OCI-M2 (cell line): ENCODE results near the gene LSAMP.

ENCODE experiments used
- DNase-seq: peaks from one replicate; lab custom pipeline; 2025; ENCODE audit not compliant: unreplicated experiment; lab: John Stamatoyannopoulos, UW

Gene LSAMP

GRCh38 chr3:116179091-116179490 lies 266.2 kb downstream of the LSAMP start:
- no peak for DNase-seq

DNA sequence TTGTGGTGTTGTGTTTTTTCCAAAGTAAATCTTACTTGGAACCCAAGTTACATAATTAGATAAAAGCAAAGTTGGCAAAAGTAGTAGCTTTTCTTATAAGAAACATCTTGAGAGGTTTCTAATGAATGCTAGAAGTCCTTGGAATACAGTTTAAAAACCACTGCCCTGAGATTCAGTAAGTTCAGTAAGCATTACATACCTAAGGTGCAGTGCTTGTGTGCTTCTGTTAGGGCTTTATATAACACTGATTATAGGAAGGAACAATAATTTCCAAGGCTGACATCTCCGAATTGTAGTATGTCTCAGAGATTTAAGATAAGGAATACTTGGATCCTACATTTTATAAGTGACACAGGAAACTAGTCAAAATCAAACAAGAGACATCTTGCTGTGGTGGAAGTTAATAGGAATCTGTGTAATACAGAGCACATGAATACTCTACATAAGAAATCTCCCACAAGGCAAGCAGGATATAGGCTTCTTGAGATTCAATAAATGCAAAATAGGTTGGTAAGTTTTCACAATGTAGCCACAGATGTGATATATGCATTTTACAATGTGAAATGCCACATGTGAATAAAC lies 268.2 kb downstream of the LSAMP start:
- DNase-seq: no peak

DNA sequence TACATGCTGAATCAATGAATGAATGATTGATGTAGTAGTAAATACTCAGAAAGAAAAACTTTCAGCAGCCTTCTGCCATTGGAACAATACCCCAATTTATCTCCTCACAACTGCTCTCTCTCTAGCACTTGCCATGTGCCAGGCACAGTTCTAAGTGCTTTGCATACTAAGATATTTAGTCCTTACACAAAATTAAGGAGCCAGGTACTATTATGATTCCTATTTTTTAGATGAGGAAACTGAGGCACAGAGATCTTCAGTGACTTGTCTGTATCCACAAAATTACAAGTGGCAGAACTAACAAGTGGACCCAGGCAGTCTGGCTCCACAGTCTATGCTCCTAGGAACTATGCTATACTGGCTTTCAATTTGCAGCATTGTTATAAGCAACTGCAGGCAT lies 279.2 kb downstream of the LSAMP start:
- no peak for DNase-seq

- DNase-seq: no peak
Measured at GRCh38 chr3:116165641-116166040, 279.6 kb downstream of the LSAMP start.

- no peak for DNase-seq
Measured at GRCh38 chr3:116165135-116165534, 280.2 kb downstream of the LSAMP start.

GRCh38 chr3:116164039-116164438 lies 281.2 kb downstream of the LSAMP start:
- DNase-seq: no peak

DNA sequence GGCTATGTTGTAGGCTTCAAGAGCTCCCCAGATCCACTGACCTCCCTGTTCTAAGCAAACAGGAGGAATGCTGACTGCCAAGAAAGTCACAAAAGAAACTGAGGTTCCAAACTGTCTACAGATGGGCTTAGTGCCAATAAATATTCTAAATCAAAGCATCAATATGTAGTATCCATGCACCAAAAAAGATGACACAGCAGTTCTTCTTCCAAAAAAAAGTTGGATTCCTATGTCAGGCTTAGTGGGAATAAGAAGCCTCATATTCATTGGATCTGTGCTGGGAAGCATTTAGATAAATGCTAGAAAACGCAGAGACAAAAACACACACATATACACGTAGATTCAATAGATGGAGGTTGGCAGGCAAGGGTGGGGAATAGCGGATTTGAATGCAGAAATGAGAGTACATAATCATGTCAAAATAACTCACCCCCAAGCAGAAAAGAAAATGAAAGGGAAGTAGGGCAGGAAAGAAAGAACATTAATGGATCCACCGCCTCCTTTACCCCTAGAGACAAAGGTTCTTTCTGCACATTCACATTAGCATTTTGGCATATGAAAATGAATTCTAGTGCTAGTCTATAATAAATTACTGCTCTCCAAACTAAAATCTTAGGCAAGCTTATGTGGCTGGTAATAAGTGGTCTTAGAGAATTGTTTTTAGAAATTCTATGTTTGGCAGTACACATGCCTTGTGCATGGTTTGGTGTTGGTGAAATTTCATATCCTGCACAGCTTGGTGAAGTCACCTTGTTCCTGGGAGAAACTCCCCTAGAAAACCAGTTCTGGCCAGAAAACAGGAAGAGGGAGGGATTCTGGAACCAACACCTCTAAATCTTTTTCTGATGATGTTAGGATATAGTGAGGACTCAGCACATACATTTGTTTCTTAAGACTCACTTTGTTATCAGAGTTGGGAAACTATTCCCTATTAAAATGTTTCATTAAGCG lies 283.4 kb downstream of the LSAMP start:
- DNase-seq: no peak

DNA sequence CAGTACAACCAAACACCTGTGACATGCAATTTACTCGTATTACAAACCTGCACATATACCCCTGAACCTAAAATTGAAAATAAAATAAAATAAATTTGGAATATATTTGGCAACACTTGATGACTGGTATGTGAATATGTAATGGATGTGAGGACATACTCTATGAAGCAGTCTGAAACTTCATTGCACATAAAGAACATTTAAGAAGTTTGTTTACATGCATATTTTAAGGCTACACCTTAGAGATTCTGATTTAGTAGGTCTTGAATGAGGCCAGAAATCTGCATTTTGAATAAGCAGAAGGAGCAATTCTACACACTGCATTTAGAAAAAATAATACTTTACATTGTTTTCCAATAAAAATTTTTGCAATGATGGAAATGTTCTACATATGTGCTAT lies 284.7 kb downstream of the LSAMP start:
- no peak for DNase-seq

DNA sequence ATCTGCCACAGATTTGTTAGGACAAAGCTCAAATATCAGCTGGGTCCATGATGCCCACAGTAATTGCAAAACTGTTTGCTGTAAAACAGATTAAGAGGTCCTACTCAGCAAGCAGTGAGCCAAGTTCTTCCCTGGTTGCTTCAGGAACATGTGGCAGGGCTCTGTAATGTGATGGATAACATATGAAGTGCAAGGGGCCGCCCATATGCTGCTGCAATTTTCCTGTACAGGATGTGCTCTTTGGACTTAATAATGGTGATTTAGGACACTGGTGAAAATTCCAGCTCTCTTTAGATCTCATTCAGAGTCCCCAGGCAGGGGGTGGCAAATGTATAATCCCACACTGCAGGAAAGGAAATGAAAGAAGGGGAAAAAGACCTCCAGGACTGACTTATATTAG lies 289.4 kb downstream of the LSAMP start:
- no peak for DNase-seq

GRCh38 chr3:116154389-116154788 lies 290.9 kb downstream of the LSAMP start:
- DNase-seq: no peak

DNA sequence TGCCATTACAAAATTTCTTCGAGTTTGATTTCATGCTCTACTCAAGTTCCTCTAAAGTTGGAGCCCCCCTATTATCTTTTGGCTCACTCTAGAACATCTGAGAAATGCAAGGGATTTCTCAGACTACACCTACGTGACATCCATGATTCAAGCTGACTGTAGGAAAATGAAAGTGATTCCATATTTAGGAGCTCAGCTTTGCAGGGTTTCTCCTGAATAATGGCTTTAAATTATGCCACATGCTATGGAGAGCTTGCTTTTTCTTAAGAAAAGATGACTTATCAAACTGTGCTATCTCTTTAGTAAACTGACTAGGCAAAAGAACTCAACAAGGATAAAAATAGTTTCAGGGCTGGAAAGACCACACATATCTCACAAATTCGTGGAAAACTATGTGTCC lies 292.1 kb downstream of the LSAMP start:
- DNase-seq: no peak

DNA sequence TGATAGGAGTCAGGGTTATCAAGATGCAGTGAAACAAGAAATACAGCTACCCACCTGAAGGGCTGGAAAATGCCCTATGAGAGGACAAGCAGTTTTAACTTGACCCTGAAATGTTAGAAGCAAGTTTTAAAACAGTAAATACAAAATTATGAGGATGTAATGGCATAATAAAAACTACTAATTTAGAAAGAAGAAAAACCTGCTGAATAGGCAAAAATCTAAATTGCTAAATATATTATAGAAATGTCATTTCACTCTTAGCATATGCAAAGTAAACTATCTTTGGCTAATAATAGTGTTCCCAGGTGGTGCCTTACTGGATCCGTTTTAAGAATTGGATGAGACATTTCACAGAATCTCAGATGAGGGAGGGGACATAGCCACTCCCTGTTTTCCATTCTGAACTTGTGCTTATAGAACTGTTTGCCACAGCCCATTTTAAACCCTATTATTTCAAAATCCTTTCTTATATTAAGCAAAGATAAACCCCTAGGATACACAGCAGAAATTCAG lies 294.6 kb downstream of the LSAMP start:
- no peak for DNase-seq

- no peak for DNase-seq
Measured at GRCh38 chr3:116148881-116149851, 296.1 kb downstream of the LSAMP start.

GRCh38 chr3:116145613-116146012 lies 299.7 kb downstream of the LSAMP start:
- no peak for DNase-seq

GRCh38 chr3:116141724-116142123 lies 303.6 kb downstream of the LSAMP start:
- no peak for DNase-seq

DNA sequence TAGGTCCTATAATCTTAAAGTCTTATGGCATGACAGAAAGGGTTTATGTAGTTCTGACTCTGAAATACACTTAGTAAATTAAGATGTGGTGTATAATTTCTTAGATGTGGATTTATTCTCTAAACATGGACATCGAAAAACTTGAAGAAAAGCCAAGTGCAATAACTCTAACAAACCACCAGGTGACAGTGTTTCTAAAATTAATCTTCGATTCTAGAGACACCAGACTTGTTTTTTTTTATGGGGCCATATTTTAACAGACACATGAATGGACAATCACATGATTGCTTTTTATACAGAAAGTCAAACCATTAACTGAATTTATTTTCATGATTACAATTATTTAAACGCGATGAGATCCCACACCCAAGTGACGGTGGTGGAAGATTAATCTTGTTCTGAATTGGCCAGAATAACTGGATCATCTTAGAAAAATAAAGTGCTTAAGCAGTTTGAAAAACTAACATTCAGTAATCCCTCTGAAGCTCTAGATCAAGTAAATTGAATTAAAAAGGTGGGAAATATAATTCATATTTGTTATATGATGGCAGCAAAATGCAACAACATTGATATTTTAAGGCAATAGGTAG lies 305.1 kb downstream of the LSAMP start:
- DNase-seq: no peak

DNA sequence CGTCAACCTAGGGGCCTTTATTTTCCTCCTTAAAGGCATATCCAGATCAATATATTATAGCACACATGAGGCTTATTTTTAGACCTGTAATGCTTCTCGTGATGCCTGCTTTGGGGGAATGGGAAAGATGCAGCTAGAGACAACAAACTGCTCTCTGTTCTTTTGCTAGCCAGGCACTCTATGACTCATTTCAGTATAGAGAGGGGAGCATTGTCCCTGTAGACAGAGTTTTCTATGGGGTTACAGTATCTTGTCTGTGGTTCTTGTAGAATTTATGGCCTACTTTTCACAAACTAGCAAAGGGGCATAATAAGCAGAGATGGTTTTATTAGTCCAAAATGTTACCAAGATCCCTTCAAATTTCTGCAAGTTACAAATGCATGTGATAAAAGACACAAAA lies 305.6 kb downstream of the LSAMP start:
- DNase-seq: no peak

GRCh38 chr3:116135457-116136085 lies 309.7 kb downstream of the LSAMP start:
- DNase-seq: no peak

GRCh38 chr3:116129187-116129946 lies 315.9 kb downstream of the LSAMP start:
- DNase-seq: no peak

GRCh38 chr3:116127464-116127863 lies 317.8 kb downstream of the LSAMP start:
- DNase-seq: no peak
